HCT116 (cell line): Measurements from ENCODE around the gene AKT1. TPM values are rescaled to one million over a fixed set of nuclear protein-coding genes. Genes with fewer than 3 reads are reported as not detected.

ENCODE experiments used
- ATAC-seq: fragments of 200-7000 bp; cut with Tn5 transposase; 2 replicates; pipeline ENCODE4 v1.9.1; 2020; ENCODE audit warnings: mild to moderate bottlenecking, moderate library complexity
- BruUV-seq: library from RNA; stranded (reverse); fragments of 400-500 nt; replicated peaks from 2 replicates; lab custom pipeline; 2021; lab: Mats Ljungman, UMichigan
- CTCF ChIA-PET: fragments of 300-600 bp; sonication (Branson Sonifier 250); formaldehyde crosslinking; loops from one replicate; lab custom pipeline; 2021; ENCODE audit warnings: antibody characterized with exemption; lab: Charles Lee
- POLR2A ChIA-PET: fragments of 300-600, 350-600 bp; sonication (Branson Sonifier 250); formaldehyde crosslinking; loops from one replicate; lab custom pipeline; 2021; ENCODE audit warnings: antibody characterized with exemption; lab: Charles Lee
- RAD21 ChIA-PET, 2 experiments: fragments of 300-600 bp; sonication (Branson Sonifier 250); formaldehyde crosslinking; loops; one replicate each; lab custom pipeline; 2023; ENCODE audit warnings: low total read pairs in 2 of 2; ENCODE audit not compliant: uncharacterized antibody in 2 of 2, unreplicated experiment in 2 of 2, low non-redundant PET in 1 of 2; lab: Charles Lee
- DNase-seq: peaks from one replicate; pipeline ENCODE4 v3.0.0-alpha.2; 2010; ENCODE audit warnings: low read depth, low spot score
- H2AFZ ChIP-seq: fragments of 200-600 bp; shearing (Covaris generic), sonication (generic); 2 replicates; pipeline ENCODE4 v1.6.1; 2017; ENCODE audit warnings: low read depth, mixed run types, mixed read lengths, antibody characterized with exemption, low read length; ENCODE audit not compliant: poor library complexity, severe bottlenecking
- H3K27ac ChIP-seq: 2 replicates; pipeline ENCODE4 v1.5.1; 2012; ENCODE audit warnings: low read depth, low read length
- H3K27me3 ChIP-seq: fragments of 200-600 bp; sonication (generic); 2 replicates; pipeline ENCODE4 v1.6.1; 2016; ENCODE audit warnings: mixed run types, low read length, mixed read lengths; ENCODE audit not compliant: insufficient read depth
- H3K36me3 ChIP-seq, 2 experiments: fragments of 200-500 bp in 1 of 2; fragments of 200-600 bp in 1 of 2; sonication (Bioruptor generic) in 1 of 2; sonication (generic) in 1 of 2; 2 replicates each; pipeline versions ENCODE4 v1.5.1 to v1.6.1; 2014 to 2016; ENCODE audit warnings: low read length in 2 of 2, inconsistent platforms in 1 of 2, mixed read lengths in 1 of 2, mixed run types in 1 of 2; ENCODE audit not compliant: insufficient read depth in 2 of 2, control insufficient read depth in 1 of 2
- H3K4me1 ChIP-seq, 2 experiments: fragments of 200-600 bp in 1 of 2; sonication (generic) in 1 of 2; 2 replicates each; pipeline versions ENCODE4 v1.5.1 to v1.6.1; 2012 to 2017; ENCODE audit warnings: low read length in 2 of 2, inconsistent platforms in 1 of 2, mild to moderate bottlenecking in 1 of 2, mixed read lengths in 1 of 2, mixed run types in 1 of 2, moderate library complexity in 1 of 2; ENCODE audit not compliant: insufficient read depth in 2 of 2, control insufficient read depth in 1 of 2
- H3K4me2 ChIP-seq: fragments of 200-600 bp; sonication (generic); 2 replicates; pipeline ENCODE4 v1.6.1; 2017; ENCODE audit warnings: mixed run types, low read length, mixed read lengths
- H3K4me3 ChIP-seq, 2 experiments: fragments of 200-600 bp in 1 of 2; sonication (generic) in 1 of 2; replicated peaks in 1 of 2; 2 replicates each; pipeline ENCODE4 v1.5.1; 2011 to 2016; ENCODE audit warnings: low read length in 2 of 2, control low read depth in 1 of 2, low read depth in 1 of 2, mild to moderate bottlenecking in 1 of 2, mixed read lengths in 1 of 2, mixed run types in 1 of 2
- H3K79me2 ChIP-seq: fragments of 200-600 bp; sonication (generic); 2 replicates; pipeline ENCODE4 v1.6.1; 2017; ENCODE audit warnings: mild to moderate bottlenecking, mixed run types, low read length, moderate library complexity, mixed read lengths; ENCODE audit not compliant: insufficient read depth
- H3K9ac ChIP-seq: fragments of 200-600 bp; sonication (generic); 2 replicates; pipeline ENCODE4 v1.6.1; 2016; ENCODE audit warnings: low read length, mixed read lengths
- H3K9me2 ChIP-seq: fragments of 200-600 bp; sonication (generic), shearing (Covaris generic); 2 replicates; pipeline ENCODE4 v1.6.1; 2017; ENCODE audit warnings: mixed run types, mild to moderate bottlenecking, moderate library complexity; ENCODE audit not compliant: insufficient read depth
- H3K9me3 ChIP-seq, 2 experiments: fragments of 200-500 bp in 1 of 2; fragments of 200-600 bp in 1 of 2; sonication (Bioruptor generic) in 1 of 2; sonication (generic) in 1 of 2; 2 replicates each; pipeline ENCODE4 v1.6.1; 2014 to 2017; ENCODE audit warnings: low read length in 2 of 2, mixed read lengths in 2 of 2, inconsistent platforms in 1 of 2, low read depth in 1 of 2, mild to moderate bottlenecking in 1 of 2, mixed run types in 1 of 2, moderate library complexity in 1 of 2; ENCODE audit not compliant: control insufficient read depth in 1 of 2, insufficient read depth in 1 of 2
- H4K20me1 ChIP-seq: fragments of 200-600 bp; sonication (generic), shearing (Covaris generic); 2 replicates; pipeline ENCODE4 v1.6.1; 2017; ENCODE audit warnings: mixed run types, mild to moderate bottlenecking, moderate library complexity; ENCODE audit not compliant: insufficient read depth
- EZH2 ChIP-seq: fragments of 200-600 bp; sonication (generic); IDR thresholded peaks from 2 replicates; pipeline ENCODE4 v1.6.1; 2017; ENCODE audit warnings: antibody characterized with exemption, mixed run types
- FOSL1 ChIP-seq: IDR thresholded peaks from 2 replicates; pipeline ENCODE4 v1.6.1; 2012; ENCODE audit warnings: low read depth
- POLR2AphosphoS5 ChIP-seq: IDR thresholded peaks from 2 replicates; pipeline ENCODE4 v1.6.1; 2011; ENCODE audit warnings: mild to moderate bottlenecking, low read depth, low read length, moderate library complexity
- RAD21 ChIP-seq: IDR thresholded peaks from 2 replicates; pipeline ENCODE4 v1.6.1; 2012; ENCODE audit warnings: low read depth, mild to moderate bottlenecking
- SP1 ChIP-seq: IDR thresholded peaks from 2 replicates; pipeline ENCODE4 v1.6.1; 2012; ENCODE audit warnings: low read depth
- SRF ChIP-seq: IDR thresholded peaks from 2 replicates; pipeline ENCODE4 v1.6.1; 2012; ENCODE audit warnings: low read depth
- ZNF274 ChIP-seq: fragments of 200-500 bp; sonication (Bioruptor generic); IDR thresholded peaks from 2 replicates; pipeline ENCODE4 v1.6.1; 2014; ENCODE audit warnings: mild to moderate bottlenecking, low read depth, low read length, inconsistent platforms
- intact Hi-C: fragments of 100-400 bp; cut with micrococcal nuclease; formaldehyde crosslinking; loops from 2 replicates; pipeline ENCODE4 v1.10.0; 2022
- total RNA-seq: library from RNA; stranded (reverse); gene quantifications from one replicate; pipeline ENCODE4 v1.2.1, GENCODE V29; 2021; ENCODE audit not compliant: unreplicated experiment
- TF ChIP-seq, protein P1 (sequence below), 3 experiments: fragments of 200-600 bp in 1 of 3; sonication (generic) in 1 of 3; IDR thresholded peaks in 2 of 3; conservative IDR thresholded peaks in 1 of 3; 2 replicates each; pipeline ENCODE4 v1.5.1; 2012 to 2017; ENCODE audit warnings: low read depth in 2 of 3, low read length in 2 of 3, antibody characterized with exemption in 1 of 3, borderline replicate concordance in 1 of 3, control low read depth in 1 of 3, mild to moderate bottlenecking in 1 of 3, mixed read lengths in 1 of 3, mixed run types in 1 of 3, moderate library complexity in 1 of 3; ENCODE audit not compliant: insufficient read depth in 1 of 3

AKT1 gene
- total RNA-seq, 1 experiment from 2014 or later: 152 TPM

- POLR2A ChIA-PET: no interaction called here
- TF ChIP-seq RAD21 (no peak), POLR2AphosphoS5 (peak; percentile 28; the same call in 1 of the 2 replicates)
- H4K20me1 ChIP-seq: no peaks in the 10 kb centered on the region
- RAD21 ChIA-PET: no interaction called here
- peaks cover 54% of the 10 kb centered on the region for H3K79me2 ChIP-seq
- peak overlapping the region; percentile 65 to 88 for H3K4me3 ChIP-seq
- ATAC-seq (peak; percentile 70), DNase-seq (no peak)
- intact Hi-C loops: no loop called here
- no peak overlapping the region for H2AFZ ChIP-seq
- H3K9ac ChIP-seq: peak overlapping the region; percentile 68
- peaks cover 8 to 12% of the 10 kb centered on the region in 2 experiments for H3K36me3 ChIP-seq
- H3K9me2 ChIP-seq: no peaks in the 10 kb centered on the region
- H3K9me3 ChIP-seq: no peaks in the 10 kb centered on the region
- CTCF ChIA-PET: interaction anchor here (1.1 kb wide), 1 partner anchor 26 kb away, joined by 4 read pairs; no protein-coding TSS in a partner anchor
- peak overlapping the region; percentile 82 for H3K4me2 ChIP-seq
- H3K4me1 ChIP-seq: peaks cover 22 to 41% of the 10 kb centered on the region in 2 experiments
- H3K27me3 ChIP-seq: no peaks in the 10 kb centered on the region
- peak overlapping the region; percentile 93 for H3K27ac ChIP-seq
- BruUV-seq: TSS peak; percentile 64
Measured at GRCh38 chr14:104794099-104794498, 1.4 kb downstream of the AKT1 start.

GRCh38 chr14:104793703-104793959, 1.9 kb downstream of the AKT1 start:
- Histone ChIP-seq H3K9me2 (no peaks in the 10 kb centered on the region), H4K20me1 (no peaks in the 10 kb centered on the region), H3K9me3 (no peaks in the 10 kb centered on the region), H2AFZ (no peak overlapping the region), H3K27me3 (no peaks in the 10 kb centered on the region), H3K4me2 (peak overlapping the region; percentile 82), H3K4me1 (peaks cover 22 to 41% of the 10 kb centered on the region in 2 experiments), H3K36me3 (peaks cover 8 to 12% of the 10 kb centered on the region in 2 experiments), H3K27ac (peak overlapping the region; percentile 93), H3K4me3 (peak overlapping the region; percentile 65 to 88), H3K79me2 (peaks cover 58% of the 10 kb centered on the region), H3K9ac (peak overlapping the region; percentile 68)
- no TSS peak for BruUV-seq
- intact Hi-C loops: no loop called here
- DNase-seq (no peak), ATAC-seq (no peak)
- TF ChIP-seq EZH2 (no peak), ZNF274 (no peak), SP1 (no peak), SRF (no peak), FOSL1 (no peak)
- TF ChIP-seq, protein P1, sequence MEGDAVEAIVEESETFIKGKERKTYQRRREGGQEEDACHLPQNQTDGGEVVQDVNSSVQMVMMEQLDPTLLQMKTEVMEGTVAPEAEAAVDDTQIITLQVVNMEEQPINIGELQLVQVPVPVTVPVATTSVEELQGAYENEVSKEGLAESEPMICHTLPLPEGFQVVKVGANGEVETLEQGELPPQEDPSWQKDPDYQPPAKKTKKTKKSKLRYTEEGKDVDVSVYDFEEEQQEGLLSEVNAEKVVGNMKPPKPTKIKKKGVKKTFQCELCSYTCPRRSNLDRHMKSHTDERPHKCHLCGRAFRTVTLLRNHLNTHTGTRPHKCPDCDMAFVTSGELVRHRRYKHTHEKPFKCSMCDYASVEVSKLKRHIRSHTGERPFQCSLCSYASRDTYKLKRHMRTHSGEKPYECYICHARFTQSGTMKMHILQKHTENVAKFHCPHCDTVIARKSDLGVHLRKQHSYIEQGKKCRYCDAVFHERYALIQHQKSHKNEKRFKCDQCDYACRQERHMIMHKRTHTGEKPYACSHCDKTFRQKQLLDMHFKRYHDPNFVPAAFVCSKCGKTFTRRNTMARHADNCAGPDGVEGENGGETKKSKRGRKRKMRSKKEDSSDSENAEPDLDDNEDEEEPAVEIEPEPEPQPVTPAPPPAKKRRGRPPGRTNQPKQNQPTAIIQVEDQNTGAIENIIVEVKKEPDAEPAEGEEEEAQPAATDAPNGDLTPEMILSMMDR (IDR thresholded peaks at IDR 0.05 in 2 of 3, conservative IDR thresholded peaks at IDR 0.05 in 1 of 3; ENCODE audit: borderline replicate concordance in 1 of 3, insufficient read depth in 1 of 3, low read depth in 2 of 3, low read length in 2 of 3): no peak
- RAD21 ChIA-PET: no interaction called here
- POLR2A ChIA-PET: no interaction called here
- CTCF ChIA-PET: interaction anchor here (1.1 kb wide), 1 partner anchor 25 kb away, joined by 4 read pairs; no protein-coding TSS in a partner anchor
